ENCODE data around the gene ZNF775.
A peak's percentile ranks its signal among the peaks of the same experiment; 100 is the strongest.

Gene ZNF775

DNA sequence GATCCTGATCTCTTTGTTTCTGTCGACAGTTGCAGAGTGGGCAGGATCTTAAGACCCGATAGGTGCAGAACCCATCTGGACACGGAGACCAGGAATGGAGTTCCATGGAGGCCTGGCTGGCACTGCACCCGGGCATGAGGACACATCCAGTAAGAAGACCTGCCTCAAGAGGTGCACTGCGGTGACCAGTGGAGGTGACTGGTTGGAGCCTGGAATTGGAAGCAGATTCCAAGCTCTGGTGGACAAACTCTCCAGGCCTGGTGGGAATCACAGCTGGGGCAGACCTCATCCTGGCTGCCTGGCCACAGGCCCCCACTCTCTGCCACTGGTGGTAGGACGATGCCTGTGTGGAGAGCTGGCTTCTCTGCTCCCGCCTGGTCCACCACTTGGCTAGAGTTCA lies 31.0 kb downstream of the ZNF775 start:
- no peak for DNase-seq (ENCODE audit: low read depth in 3 of 3, low spot score in 1 of 3)

DNA sequence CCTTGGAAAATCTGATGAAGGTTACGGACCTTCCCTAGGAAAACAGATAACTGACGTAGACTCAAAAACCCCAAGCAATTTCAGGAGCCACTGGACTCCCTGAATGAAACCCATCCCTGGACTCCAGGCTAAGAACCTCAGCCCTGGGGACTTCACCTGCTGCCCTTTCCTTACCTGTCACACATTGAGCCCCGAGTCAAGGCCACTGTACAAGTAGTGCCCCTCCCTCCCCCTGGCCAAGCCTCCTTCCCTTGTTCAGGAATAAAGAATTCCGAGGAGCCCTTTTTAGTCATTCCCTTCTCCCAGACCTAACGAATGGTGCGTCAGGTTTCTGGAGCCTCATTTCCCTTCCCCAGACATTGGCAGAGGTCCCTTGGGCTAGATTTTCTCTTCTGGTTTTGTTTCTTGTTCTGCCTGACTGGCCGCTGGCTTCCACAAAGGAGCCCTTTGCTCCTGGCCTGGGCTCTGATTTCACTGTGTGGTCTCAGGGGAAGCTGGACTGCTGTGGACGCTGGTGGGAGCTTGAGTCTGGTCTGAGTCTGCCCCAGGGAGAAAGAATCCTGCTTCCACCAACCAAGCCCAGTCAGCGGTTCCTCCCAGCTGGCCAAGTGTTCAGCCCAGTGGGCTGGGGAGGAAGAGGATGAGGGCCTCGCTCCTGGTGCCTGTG lies 31.7 kb downstream of the ZNF775 start:
- DNase-seq (ENCODE audit: low read depth in 3 of 3, low spot score in 1 of 3), result no peak

GRCh38 chr7:150411606-150412005 lies 32.5 kb downstream of the ZNF775 start:
- no peak for DNase-seq (ENCODE audit: low read depth in 3 of 3, low spot score in 1 of 3)

DNA sequence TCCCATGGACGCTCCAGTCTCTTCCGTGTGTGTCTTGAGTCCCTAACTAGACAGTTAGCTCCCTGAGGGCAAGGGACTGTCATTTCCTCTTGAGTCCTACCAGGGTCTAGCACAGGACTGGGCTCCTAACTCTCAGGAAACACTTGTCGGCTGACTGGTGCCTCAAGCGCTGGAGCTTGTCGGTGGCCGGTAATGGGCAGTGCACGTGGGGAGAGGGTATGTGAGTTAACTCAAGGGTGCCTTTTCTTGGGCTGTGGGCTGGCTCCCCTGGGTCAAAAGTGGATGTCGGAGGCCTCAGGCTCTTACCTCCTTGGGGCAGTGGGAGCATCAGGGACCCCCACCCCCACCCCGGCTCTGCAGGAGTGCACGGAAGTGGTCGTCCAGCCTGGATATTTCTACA lies 32.9 kb downstream of the ZNF775 start:
- no peak for DNase-seq (ENCODE audit: low read depth in 3 of 3, low spot score in 1 of 3)

GRCh38 chr7:150412518-150413488 lies 33.7 kb downstream of the ZNF775 start:
- no peak for DNase-seq (ENCODE audit: low read depth in 3 of 3, low spot score in 1 of 3)

DNA sequence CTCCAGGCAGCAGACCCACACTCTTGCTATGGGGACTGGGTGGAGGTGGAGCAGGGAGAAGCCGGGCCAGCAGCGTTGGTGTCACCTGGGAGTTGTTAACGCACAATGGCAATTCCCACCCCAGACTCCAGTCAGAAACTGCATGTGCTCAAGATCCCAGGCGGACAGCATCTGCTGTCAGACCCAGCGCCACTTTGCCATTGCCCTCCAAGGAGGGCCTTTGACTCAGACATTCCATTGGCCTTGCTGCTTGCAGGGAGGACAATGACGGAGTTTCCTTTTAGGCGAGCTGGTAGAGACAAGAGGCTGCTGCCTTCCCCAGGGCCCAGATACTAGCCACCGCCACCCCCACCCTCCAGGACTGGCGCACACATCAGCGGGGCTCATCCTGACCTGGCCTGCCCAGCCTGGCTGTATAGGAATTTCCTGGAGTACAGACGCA lies 34.5 kb downstream of the ZNF775 start:
- DNase-seq (ENCODE audit: low read depth in 3 of 3, low spot score in 1 of 3), result no peak

DNA sequence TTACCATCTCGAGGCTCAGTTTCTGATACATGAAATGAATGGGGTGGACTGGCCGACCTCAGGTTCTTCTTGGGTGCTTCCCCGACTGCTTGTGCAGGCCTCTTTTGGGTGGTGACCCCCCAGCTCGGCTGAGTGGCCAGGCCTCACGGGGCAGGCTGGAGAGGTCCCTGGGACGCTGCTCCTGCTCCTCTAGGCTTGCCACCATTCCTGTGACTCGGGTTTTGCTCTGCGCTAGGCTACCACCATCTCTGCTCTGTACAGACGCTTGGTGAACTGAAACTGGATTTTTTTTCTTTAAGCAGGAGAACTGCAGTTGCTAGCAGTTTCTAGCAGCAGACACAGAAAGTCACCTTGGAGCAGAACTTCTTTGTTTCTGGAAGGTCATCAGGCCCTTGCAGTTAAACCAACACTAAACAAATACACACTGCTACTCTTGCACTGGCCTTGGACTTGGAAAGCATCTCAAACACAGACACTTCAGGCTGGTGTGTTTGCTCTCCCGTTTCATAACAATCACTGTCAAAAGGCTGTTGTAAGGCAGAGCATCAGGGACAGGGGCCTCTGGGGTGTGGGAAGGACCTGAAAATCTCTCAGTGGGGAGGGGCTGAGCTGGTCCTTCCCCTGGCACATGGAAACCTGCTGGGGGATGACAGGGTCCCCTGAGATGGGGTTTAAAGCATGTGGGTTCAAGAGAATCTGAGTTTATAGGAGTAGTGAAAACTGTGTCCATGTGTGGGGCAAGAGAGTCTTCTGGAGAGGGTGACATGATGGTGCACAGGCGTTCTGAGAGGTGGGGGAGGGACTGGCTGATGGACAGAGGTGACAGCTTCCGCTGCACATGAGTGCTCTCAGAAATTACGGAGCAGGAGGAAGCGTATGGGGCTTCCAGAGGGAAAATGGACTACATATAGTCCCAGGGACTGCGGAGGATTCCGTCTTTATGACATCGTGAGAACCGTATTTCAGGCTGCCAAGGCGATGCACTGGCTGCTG lies 36.3 kb downstream of the ZNF775 start:
- no peak for DNase-seq (ENCODE audit: low read depth in 3 of 3, low spot score in 1 of 3)

GRCh38 chr7:150417239-150417638 lies 38.1 kb downstream of the ZNF775 start:
- no peak for DNase-seq (ENCODE audit: low read depth in 3 of 3, low spot score in 1 of 3)

DNA sequence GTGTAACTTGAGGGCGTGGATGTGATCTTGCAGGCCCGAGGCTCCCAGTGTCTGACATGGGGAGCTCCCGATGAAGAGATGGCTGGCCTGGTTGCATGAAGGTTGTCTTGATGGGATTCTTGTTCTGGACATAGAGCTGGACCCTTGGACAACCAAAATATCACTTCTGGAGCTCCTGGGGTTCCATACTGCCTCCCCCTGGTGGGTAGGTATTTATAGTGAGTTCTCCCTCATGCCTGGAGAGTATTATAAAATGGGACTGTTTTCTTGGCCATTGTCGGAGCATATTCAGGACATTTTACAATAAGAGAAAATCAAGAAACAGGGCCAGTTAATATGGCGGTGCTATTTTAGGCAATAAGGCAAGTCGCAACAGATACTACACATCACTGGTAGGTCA lies 38.7 kb downstream of the ZNF775 start:
- DNase-seq (ENCODE audit: low read depth in 3 of 3, low spot score in 1 of 3), result no peak

DNA sequence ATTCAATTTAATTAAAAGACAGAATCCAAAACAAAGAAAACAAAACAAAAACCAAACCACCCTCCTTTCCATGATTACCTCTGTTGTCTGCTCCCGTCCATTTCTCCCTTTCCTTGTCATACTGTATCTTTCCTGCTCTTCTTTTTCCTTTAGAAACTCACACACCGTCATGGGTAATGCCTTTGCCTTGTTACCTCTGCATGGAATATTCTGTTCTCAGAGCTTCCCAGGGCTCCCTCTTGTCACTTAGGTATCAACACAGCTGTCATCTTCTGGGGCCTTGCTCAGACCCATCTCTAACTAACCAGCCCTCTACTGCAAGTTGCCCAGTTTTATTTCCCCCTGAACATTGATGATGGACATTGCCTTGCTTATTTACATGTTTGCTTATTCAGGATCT lies 41.1 kb downstream of the ZNF775 start:
- DNase-seq (ENCODE audit: low read depth in 3 of 3, low spot score in 1 of 3), result no peak

DNA sequence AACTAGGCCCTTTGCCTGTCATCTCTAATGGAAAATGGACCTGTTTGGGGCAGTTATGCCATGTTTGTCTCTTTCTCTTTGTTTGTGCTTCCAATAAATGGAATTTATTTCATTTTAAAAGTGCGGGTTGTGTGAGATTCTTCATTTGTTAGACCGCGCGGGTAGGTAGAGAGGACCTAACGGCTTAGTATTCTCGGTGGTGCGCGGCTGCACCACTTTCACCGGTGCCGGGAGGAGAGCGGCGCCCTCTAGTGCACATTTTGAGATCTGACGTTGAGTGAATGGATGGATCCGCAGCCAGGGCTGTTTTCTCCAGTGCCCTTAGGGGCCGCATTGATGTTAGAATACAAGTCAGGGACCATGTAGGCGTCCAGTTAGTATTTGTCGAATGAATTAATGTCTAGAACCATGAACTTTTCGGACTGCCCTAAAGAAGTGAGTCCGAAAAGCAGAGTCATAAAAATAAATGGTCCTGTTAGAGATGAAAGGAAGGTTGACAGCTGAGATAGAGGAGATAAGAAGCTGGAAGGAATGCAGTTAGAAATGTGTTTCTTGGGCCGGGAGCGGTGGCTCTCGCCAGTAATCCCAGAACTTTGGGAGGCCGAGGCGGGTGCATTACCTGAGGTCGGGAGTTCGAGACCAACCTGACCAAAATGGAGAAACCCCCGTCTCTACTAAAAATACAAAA lies 42.0 kb downstream of the ZNF775 start:
- DNase-seq (ENCODE audit: low read depth in 3 of 3, low spot score in 1 of 3), result peak; percentile 73 to 79 (median 77)

- DNase-seq (ENCODE audit: low read depth in 3 of 3, low spot score in 1 of 3), result no peak
Measured at GRCh38 chr7:150421831-150422230, 42.7 kb downstream of the ZNF775 start.

DNA sequence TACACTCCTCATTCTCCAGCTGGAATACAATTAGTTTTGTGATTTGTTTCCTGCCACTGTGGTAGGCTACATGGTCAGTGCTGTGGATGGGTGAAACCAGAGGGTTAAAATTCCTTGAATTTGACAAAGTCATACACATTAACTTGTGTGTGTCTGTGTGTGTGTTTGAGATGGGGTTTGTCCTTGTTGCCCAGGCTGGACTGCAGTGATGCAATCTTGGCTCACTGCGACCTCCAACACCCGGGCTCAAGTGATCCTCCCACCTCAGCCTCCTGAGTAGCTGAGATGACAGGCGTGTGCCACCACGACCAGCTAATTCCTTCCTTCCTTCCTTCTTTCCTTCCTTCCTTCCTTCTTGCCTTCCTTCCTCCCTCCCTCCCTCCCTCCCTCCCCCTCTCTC lies 46.5 kb downstream of the ZNF775 start:
- no peak for DNase-seq (ENCODE audit: low read depth in 3 of 3, low spot score in 1 of 3)

DNA sequence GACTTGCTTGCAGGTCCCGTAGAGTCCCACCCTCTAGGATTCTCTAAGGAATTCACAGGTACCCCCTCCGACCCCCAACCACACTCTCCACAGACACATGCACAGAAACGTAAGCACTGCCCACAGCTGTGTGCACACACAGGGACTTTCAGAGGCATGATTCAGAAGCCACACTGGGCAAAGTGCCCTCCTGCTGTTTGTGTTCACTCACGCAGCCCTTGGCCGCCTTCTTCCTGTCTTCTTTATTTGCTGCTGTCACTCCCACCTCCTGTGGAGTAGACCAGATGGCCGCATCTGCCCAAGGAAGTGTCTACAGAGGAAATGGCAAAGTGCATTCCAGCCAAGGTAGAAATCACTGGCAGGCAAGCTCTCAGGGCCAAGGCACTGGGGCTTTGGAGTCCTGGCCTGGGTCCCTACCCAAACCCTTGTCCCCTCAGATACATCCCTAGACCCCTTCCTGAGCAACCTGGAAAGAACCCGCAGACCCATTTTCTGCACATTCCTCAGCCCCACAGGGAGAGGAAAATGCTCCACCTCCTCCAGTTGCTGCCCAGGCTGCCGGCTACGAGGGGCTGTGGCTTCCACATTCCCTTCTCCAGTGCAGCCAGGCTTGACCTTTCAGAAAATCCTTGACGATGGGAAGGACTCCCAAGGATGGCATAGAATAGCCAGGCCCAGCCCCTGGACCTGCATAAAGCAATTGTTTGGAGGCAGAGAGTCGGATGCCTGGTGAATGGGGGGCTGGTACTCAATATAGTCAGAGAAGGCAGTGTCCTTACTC lies 49.7 kb downstream of the ZNF775 start:
- no peak for DNase-seq (ENCODE audit: low read depth in 3 of 3, low spot score in 1 of 3)

GRCh38 chr7:150429699-150430098 lies 50.6 kb downstream of the ZNF775 start:
- no peak for DNase-seq (ENCODE audit: low read depth in 3 of 3, low spot score in 1 of 3)

- DNase-seq (ENCODE audit: low read depth in 3 of 3, low spot score in 1 of 3), result no peak
Measured at GRCh38 chr7:150430465-150431085, 51.4 kb downstream of the ZNF775 start.

DNA sequence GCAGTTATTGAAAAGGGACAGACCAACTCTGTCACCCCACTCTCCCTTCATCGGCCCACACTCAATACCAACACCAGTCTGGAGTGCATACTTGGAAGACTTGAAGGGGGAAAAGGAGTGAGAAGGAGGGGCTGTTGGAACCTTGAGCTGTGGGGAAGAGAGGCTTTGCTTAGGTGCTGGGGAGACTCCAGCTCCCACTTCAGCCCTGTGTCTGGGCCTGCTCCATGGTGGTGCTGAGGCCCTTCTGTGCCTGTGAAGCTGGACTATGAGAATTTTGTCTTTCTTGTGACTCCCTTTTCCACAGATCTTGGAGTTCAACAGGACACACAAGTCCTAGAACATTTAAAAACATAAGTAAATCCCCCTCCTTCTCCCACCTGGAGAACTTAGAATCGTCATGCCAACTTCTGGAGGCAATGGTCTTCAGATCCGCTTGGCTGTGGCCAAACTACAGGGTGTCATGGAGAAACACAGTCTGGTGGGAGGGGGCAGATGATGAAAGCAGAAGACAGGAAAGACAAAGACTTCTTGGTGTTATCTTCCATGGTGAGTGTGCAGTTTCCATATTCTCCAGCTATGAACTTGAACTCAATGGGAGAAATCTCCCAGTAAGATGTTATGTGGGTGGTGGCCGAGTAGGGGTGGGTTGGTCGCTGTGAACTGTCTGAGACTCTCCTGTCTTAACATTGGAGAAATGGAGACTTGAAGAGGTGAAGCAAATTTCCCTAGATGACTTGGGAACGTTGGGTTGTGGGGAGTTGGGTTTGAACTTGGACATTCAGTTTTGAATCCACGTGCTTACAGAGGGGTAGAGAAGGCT lies 52.9 kb downstream of the ZNF775 start:
- DNase-seq (ENCODE audit: low read depth in 3 of 3, low spot score in 1 of 3), result no peak
